ENCODE data around the gene SPESP1. TPM values are rescaled to one million over a fixed set of nuclear protein-coding genes. Genes with fewer than 3 reads are reported as not detected.
"Not testable (repeated sequence)": the region's sequence is repeated elsewhere in the genome, so short reads cannot be mapped to it uniquely, and the experiment has no call there.

The SPESP1 gene
- total and polyA plus RNA-seq, 5 donors, result 2.0 to 10.8 (median 5.3) TPM

DNA sequence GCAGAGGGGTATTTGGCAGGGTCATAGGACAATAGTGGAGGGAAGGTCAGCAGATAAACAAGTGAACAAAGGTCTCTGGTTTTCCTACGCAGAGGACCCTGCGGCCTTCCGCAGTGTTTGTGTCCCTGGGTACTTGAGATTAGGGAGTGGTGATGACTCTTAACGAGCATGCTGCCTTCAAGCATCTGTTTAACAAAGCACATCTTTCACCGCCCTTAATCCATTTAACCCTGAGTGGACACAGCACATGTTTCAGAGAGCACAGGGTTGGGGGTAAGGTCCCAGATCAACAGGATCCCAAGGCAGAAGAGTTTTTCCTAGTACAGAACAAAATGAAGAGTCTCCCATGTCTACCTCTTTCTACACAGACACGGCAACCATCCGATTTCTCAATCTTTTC, 33.4 kb downstream of the SPESP1 start:
- H3K27me3 ChIP-seq (ENCODE audit: control insufficient read depth, insufficient read depth); DNase-seq; ATAC-seq; intact Hi-C loops (cut with DNase I); H3K4me3 ChIP-seq (ENCODE audit: low read length); H3K9me3 ChIP-seq (ENCODE audit: control insufficient read depth, low read length); H3K4me1 ChIP-seq (ENCODE audit: control insufficient read depth, insufficient read depth, low read length); H3K27ac ChIP-seq (ENCODE audit: low read length): not testable (repeated sequence)
- WGBS, result 68% methylated on average over 5 of the region's 7 CpGs

DNA sequence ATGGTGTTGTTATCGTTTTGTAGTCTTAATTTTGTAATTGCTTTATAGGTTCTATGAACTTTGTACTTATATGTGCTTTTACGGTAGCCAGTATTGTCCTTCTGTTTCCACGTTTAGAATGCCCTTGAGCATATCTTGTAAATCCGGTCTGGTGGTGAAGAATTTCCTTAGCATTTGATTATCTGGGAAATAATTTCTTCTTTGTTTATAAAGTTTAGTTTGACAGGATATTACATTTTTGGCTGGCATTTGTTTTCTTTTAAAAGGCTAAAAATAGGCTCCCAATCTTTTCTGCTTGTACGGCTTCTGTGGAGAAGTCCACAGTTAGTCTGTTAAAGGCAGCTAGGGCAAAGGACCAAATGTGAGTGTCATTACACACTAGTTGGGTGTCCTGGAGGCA, 36.7 kb downstream of the SPESP1 start:
- 55% methylated on average over 5 of the region's 5 CpGs for WGBS
- Histone ChIP-seq H3K27ac (ENCODE audit: low read length) (no peak overlapping the region), H3K27me3 (ENCODE audit: control insufficient read depth, insufficient read depth) (no peaks in the 10 kb centered on the region), H3K4me1 (ENCODE audit: control insufficient read depth, insufficient read depth, low read length) (no peaks in the 10 kb centered on the region), H3K9me3 (ENCODE audit: control insufficient read depth, low read length) (no peaks in the 10 kb centered on the region), H3K4me3 (ENCODE audit: low read length) (no peak overlapping the region)
- ATAC-seq (no peak), DNase-seq (no peak)
- intact Hi-C loops (cut with DNase I), result no loop called here

DNA sequence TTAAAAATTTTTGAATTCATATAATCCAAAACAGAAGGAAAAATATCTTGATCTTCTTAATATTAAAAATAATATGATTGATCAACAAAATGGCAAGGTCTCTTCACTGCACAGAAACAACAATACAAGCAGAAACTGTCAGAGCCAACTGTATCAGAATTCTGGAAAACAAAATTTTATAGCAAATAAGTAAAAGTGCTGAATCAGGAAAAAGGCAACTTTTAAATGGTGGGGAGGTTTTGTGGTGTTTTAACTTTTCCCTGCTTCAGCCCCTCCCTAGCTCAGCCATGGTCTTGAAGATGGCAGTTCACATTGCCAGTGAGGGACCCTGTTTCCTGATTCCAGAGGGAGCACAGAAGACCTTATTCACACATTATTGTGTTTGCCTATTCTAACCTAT, 37.6 kb downstream of the SPESP1 start:
- Histone ChIP-seq H3K4me3 (ENCODE audit: low read length) (no peak overlapping the region), H3K27me3 (ENCODE audit: control insufficient read depth, insufficient read depth) (no peaks in the 10 kb centered on the region), H3K9me3 (ENCODE audit: control insufficient read depth, low read length) (no peaks in the 10 kb centered on the region), H3K4me1 (ENCODE audit: control insufficient read depth, insufficient read depth, low read length) (no peaks in the 10 kb centered on the region), H3K27ac (ENCODE audit: low read length) (no peak overlapping the region)
- DNase-seq (no peak), ATAC-seq (no peak)
- intact Hi-C loops (cut with DNase I), result no loop called here

DNA sequence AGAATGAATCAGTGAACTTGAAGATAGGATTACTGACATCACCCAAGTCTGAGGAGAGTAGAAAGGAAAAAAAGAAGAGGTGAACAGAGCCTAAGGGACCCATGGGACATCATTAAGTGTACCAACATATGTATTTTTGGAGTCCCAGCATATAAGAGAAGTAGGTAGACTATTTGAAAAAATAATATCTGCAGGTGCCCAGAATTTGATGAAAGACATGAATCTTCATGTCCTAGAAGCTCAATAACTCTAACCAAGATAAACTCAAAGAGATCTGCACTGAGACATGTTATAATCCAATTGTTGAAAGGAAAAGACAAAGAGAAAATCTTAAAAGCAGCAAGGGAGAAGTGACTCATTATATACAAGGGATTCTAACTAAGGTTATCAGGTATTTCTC, 39.0 kb downstream of the SPESP1 start:
- Histone ChIP-seq H3K27ac (ENCODE audit: low read length) (no peak overlapping the region), H3K4me3 (ENCODE audit: low read length) (no peak overlapping the region), H3K9me3 (ENCODE audit: control insufficient read depth, low read length) (no peaks in the 10 kb centered on the region), H3K27me3 (ENCODE audit: control insufficient read depth, insufficient read depth) (no peaks in the 10 kb centered on the region), H3K4me1 (ENCODE audit: control insufficient read depth, insufficient read depth, low read length) (no peaks in the 10 kb centered on the region)
- intact Hi-C loops (cut with DNase I), result no loop called here
- DNase-seq (no peak), ATAC-seq (no peak)

DNA sequence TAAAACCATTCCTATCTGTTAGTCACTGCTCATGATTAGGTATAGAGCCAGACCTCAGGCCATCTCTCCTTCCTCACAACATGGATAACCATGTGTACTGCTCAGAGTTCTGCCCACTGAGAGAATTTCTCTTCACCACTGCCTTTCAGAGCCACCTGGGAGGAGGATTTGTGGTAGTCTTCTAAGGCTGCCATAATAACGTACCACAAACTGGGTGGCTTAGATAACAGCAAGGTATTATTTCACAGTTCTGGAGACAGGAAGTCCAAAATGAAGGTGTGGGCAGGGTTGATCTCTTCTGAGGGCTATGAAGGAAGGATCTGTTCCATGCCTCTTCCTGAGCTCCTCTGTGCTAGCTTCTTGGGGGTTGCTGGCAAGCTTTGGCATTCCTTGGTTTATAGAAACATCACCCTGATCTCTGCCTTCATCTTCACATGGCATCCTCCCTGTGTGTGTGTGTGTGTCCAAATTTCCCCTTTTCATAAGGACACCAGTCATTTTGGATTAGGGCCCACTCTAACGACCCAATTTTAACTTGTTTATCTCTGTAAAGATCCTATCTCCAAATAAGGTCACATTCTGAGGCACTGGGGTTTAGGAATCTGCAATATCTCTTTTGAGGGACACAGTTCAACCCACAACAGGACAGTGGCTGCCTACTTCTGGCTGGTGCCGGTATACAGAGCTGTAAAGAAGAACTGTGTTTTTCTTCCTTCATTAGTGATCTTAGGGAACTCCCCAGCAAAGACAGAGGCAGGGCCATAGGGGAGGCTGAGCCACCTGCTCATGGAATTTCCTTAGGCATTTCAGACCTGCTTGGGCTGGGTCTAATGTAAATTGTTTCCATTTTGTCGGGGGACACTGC, 42.1 kb downstream of the SPESP1 start:
- no peak for ATAC-seq
- Histone ChIP-seq H3K4me1 (ENCODE audit: control insufficient read depth, insufficient read depth, low read length) (no peaks in the 10 kb centered on the region), H3K27me3 (ENCODE audit: control insufficient read depth, insufficient read depth) (no peaks in the 10 kb centered on the region), H3K9me3 (ENCODE audit: control insufficient read depth, low read length) (no peaks in the 10 kb centered on the region), H3K4me3 (ENCODE audit: low read length) (no peak overlapping the region), H3K27ac (ENCODE audit: low read length) (no peak overlapping the region)
- WGBS, result 47% methylated on average over 4 of the region's 4 CpGs
- no peak for DNase-seq
- intact Hi-C loops (cut with DNase I), result no loop called here

DNA sequence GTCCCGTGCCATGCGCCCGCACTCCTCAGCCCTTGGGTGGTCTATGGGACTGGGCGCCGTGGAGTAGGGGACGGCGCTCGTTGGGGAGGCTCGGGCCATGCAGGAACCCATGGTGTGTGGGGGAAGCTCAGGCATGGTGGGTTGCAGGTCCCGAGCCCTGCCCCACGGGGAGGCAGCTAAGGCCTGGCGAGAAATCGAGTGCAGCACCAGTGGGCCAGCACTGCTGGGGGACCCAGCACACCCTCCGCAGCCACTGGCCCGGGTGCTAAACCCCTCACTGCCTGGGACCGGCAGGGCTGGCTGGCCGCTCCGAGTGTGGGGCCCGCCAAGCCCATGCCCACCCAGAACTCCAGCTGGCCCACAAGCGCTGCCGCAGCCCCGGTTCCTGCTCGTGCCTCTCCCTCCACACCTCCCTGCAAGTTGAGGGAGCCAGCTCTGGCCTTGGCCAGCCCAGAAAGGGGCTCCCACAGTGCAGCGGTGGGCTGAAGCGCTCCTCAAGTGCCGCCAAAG, 45.4 kb downstream of the SPESP1 start:
- H3K27ac ChIP-seq (ENCODE audit: low read length); ATAC-seq; intact Hi-C loops (cut with DNase I); H3K27me3 ChIP-seq (ENCODE audit: control insufficient read depth, insufficient read depth); H3K4me3 ChIP-seq (ENCODE audit: low read length); H3K4me1 ChIP-seq (ENCODE audit: control insufficient read depth, insufficient read depth, low read length); H3K9me3 ChIP-seq (ENCODE audit: control insufficient read depth, low read length); DNase-seq: not testable (repeated sequence)
- 98% methylated on average over 26 of the region's 26 CpGs for WGBS

DNA sequence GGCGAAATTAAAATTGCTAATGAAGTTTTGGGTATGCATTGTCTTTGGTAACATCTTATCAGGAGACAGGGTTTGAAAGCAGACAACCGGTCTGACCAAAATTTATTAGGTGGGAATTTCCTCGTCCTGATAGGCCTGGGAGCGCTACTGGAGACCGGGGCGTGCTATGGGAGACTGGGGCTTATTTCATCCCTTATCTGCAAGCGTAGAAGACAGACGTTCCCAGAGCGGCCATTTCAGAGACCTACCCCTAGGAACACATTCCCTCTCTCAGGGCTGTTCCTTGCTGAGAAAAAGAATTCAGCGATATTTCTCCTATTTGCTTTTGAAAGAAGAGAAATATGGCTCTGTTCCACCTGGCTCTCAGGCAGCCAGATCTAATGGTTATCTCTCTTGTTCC, 47.1 kb downstream of the SPESP1 start:
- intact Hi-C loops (cut with DNase I); H3K9me3 ChIP-seq (ENCODE audit: control insufficient read depth, low read length); H3K4me1 ChIP-seq (ENCODE audit: control insufficient read depth, insufficient read depth, low read length); H3K4me3 ChIP-seq (ENCODE audit: low read length); DNase-seq; ATAC-seq; H3K27ac ChIP-seq (ENCODE audit: low read length); H3K27me3 ChIP-seq (ENCODE audit: control insufficient read depth, insufficient read depth): not testable (repeated sequence)
- 88% methylated on average over 10 of the region's 10 CpGs for WGBS

DNA sequence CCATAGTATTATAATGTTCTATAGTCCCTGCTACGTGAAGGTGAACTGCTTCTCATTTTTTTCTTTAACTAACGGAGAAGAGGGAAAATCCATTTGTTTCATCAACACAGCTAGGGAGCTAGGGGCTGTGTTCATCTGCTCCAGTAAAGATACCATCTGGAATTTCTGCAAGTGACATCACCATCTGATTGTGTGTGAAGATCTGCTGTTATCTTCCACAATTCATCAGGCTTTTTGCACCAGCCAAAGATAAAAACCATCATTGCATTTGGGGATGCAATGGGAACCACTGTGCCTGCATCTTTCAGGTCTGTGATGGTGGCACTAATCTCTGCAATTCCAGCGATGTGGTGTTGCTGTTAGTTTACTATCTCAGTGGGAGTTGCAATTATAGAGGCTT, 48.7 kb downstream of the SPESP1 start:
- no peak overlapping the region for H3K4me3 ChIP-seq (ENCODE audit: low read length)
- intact Hi-C loops (cut with DNase I), result no loop called here
- H3K27me3 ChIP-seq (ENCODE audit: control insufficient read depth, insufficient read depth), result no peaks in the 10 kb centered on the region
- no peak for DNase-seq
- WGBS, result 74% methylated on average over 3 of the region's 3 CpGs
- H3K4me1 ChIP-seq (ENCODE audit: control insufficient read depth, insufficient read depth, low read length), result no peaks in the 10 kb centered on the region
- ATAC-seq, result no peak
- no peaks in the 10 kb centered on the region for H3K9me3 ChIP-seq (ENCODE audit: control insufficient read depth, low read length)
- no peak overlapping the region for H3K27ac ChIP-seq (ENCODE audit: low read length)

DNA sequence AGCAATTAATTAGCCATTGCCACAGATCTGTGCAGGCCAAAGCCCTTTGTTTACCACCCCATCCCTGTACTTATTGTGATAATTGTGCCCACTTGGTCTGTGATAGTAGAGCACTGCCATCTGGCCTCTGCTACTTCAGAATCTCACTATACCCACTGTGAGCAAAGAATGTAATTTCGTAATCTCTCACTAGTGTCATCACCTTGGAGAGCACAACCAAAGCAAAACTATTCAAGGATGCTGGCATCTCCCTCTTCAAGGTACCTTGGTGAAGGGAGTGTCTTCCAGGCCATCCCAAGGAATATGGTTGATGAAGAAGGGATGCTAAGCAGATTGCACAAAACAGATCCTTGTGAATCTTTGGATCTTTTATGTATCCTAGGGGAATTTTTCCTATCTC, 49.5 kb downstream of the SPESP1 start:
- H3K4me3 ChIP-seq (ENCODE audit: low read length), result no peak overlapping the region
- ATAC-seq (no peak), DNase-seq (no peak)
- intact Hi-C loops (cut with DNase I), result no loop called here
- 68% methylated on average over 1 of the region's 1 CpG for WGBS
- no peak overlapping the region for H3K27ac ChIP-seq (ENCODE audit: low read length)
- H3K4me1 ChIP-seq (ENCODE audit: control insufficient read depth, insufficient read depth, low read length), result no peaks in the 10 kb centered on the region
- H3K27me3 ChIP-seq (ENCODE audit: control insufficient read depth, insufficient read depth), result no peaks in the 10 kb centered on the region
- no peaks in the 10 kb centered on the region for H3K9me3 ChIP-seq (ENCODE audit: control insufficient read depth, low read length)

DNA sequence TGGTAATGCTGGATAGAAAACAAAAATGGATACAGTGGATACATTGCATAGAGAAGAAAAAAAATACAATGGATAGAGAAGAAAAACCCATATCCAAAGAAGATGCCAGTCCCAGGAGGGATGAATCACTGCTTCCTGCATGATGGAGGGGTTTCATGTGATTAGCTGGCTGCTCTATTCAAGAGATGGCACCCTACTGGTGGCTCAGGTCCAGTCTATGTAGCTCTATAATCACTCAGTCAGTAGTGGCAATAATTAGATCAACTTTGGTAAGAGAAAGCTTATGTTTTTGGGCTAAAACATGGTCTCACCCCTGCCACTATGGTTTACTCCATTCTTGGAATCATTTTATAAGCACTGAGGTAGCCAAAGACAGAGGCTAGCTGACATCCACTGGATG, 50.5 kb downstream of the SPESP1 start:
- Histone ChIP-seq H3K4me1 (ENCODE audit: control insufficient read depth, insufficient read depth, low read length) (no peaks in the 10 kb centered on the region), H3K9me3 (ENCODE audit: control insufficient read depth, low read length) (no peaks in the 10 kb centered on the region), H3K27me3 (ENCODE audit: control insufficient read depth, insufficient read depth) (no peaks in the 10 kb centered on the region), H3K27ac (ENCODE audit: low read length) (no peak overlapping the region), H3K4me3 (ENCODE audit: low read length) (no peak overlapping the region)
- ATAC-seq, result no peak
- DNase-seq, result no peak
- intact Hi-C loops (cut with DNase I), result no loop called here

DNA sequence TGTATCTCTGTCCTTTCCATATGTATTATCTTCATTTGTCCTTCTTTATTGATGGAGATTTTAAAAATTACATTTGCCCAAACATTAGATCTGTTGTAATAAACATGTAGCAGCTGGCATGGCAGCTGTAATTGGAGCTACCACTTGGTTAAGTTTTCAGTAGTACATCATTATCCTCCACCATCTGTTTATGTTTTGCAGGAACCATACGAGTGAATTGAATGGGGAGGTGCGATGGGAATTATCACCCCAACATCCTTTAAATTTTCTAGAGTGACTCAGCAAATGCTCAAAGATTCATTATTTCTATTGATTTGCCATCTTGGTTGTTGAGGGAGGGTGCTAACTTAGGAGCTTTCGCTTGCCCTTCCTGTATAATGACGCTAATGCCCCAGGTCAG, 51.6 kb downstream of the SPESP1 start:
- intact Hi-C loops (cut with DNase I), result no loop called here
- no peak for ATAC-seq
- Histone ChIP-seq H3K27me3 (ENCODE audit: control insufficient read depth, insufficient read depth) (no peaks in the 10 kb centered on the region), H3K4me3 (ENCODE audit: low read length) (no peak overlapping the region), H3K9me3 (ENCODE audit: control insufficient read depth, low read length) (no peaks in the 10 kb centered on the region), H3K27ac (ENCODE audit: low read length) (no peak overlapping the region), H3K4me1 (ENCODE audit: control insufficient read depth, insufficient read depth, low read length) (no peaks in the 10 kb centered on the region)
- DNase-seq, result no peak
- WGBS, result 89% methylated on average over 4 of the region's 4 CpGs
